ENCODE results near the gene USO1.

USO1 gene

GRCh38 chr4:75733369-75733768 lies 9.0 kb downstream of the USO1 start:
- no peak overlapping the region for H3K4me3 ChIP-seq (ENCODE audit: low read depth, low read length)
- in situ Hi-C loops (cut with HindIII; ENCODE audit: low sequenced_read_pairs): no loop called here
- no peak for TF ChIP-seq CTCF (IDR thresholded peaks at IDR 0.05; ENCODE audit: low read depth, low read length, missing control alignments)
- DNase-seq (ENCODE audit: low read depth): no peak

- no peak overlapping the region for H3K4me3 ChIP-seq (ENCODE audit: low read depth, low read length)
- no peak for DNase-seq (ENCODE audit: low read depth)
- TF ChIP-seq CTCF (IDR thresholded peaks at IDR 0.05; ENCODE audit: low read depth, low read length, missing control alignments): no peak
- in situ Hi-C loops (cut with HindIII; ENCODE audit: low sequenced_read_pairs): no loop called here
Measured at GRCh38 chr4:75735525-75735924, 11.1 kb downstream of the USO1 start.

- DNase-seq (ENCODE audit: low read depth): no peak
- in situ Hi-C loops (cut with HindIII; ENCODE audit: low sequenced_read_pairs): no loop called here
- no peak overlapping the region for H3K4me3 ChIP-seq (ENCODE audit: low read depth, low read length)
- TF ChIP-seq CTCF (IDR thresholded peaks at IDR 0.05; ENCODE audit: low read depth, low read length, missing control alignments): no peak
Measured at GRCh38 chr4:75736862-75737261, 12.5 kb downstream of the USO1 start.

GRCh38 chr4:75737398-75737797 lies 13.0 kb downstream of the USO1 start:
- DNase-seq (ENCODE audit: low read depth): no peak
- in situ Hi-C loops (cut with HindIII; ENCODE audit: low sequenced_read_pairs): no loop called here
- no peak for TF ChIP-seq CTCF (IDR thresholded peaks at IDR 0.05; ENCODE audit: low read depth, low read length, missing control alignments)
- no peak overlapping the region for H3K4me3 ChIP-seq (ENCODE audit: low read depth, low read length)

GRCh38 chr4:75741027-75741426 lies 16.6 kb downstream of the USO1 start:
- no peak for TF ChIP-seq CTCF (IDR thresholded peaks at IDR 0.05; ENCODE audit: low read depth, low read length, missing control alignments)
- no peak overlapping the region for H3K4me3 ChIP-seq (ENCODE audit: low read depth, low read length)
- no peak for DNase-seq (ENCODE audit: low read depth)
- in situ Hi-C loops (cut with HindIII; ENCODE audit: low sequenced_read_pairs): no loop called here

GRCh38 chr4:75742451-75742850 lies 18.1 kb downstream of the USO1 start:
- no peak for DNase-seq (ENCODE audit: low read depth)
- no peak for TF ChIP-seq CTCF (IDR thresholded peaks at IDR 0.05; ENCODE audit: low read depth, low read length, missing control alignments)
- in situ Hi-C loops (cut with HindIII; ENCODE audit: low sequenced_read_pairs): no loop called here
- H3K4me3 ChIP-seq (ENCODE audit: low read depth, low read length): no peak overlapping the region

GRCh38 chr4:75745161-75745560 lies 20.8 kb downstream of the USO1 start:
- no peak overlapping the region for H3K4me3 ChIP-seq (ENCODE audit: low read depth, low read length)
- in situ Hi-C loops (cut with HindIII; ENCODE audit: low sequenced_read_pairs): no loop called here
- no peak for DNase-seq (ENCODE audit: low read depth)
- TF ChIP-seq CTCF (IDR thresholded peaks at IDR 0.05; ENCODE audit: low read depth, low read length, missing control alignments): no peak

Data from astrocyte of the cerebellum (primary cell).